Caco-2 (cell line): ENCODE measurements around the gene STAC2. TPM values are rescaled to one million over a fixed set of nuclear protein-coding genes. Genes with fewer than 3 reads are reported as not detected.

Experiments used
- BruUV-seq: library from RNA; stranded (reverse); fragments of 400-500 nt; replicated peaks from 2 replicates; lab custom pipeline; 2021; lab: Mats Ljungman, UMichigan
- CTCF ChIA-PET: fragments of 300-600 bp; sonication (Branson Sonifier 250); formaldehyde crosslinking; loops from one replicate; lab custom pipeline; 2022; ENCODE audit warnings: antibody characterized with exemption; lab: Charles Lee
- POLR2A ChIA-PET: fragments of 300-600 bp; sonication (Branson Sonifier 250); formaldehyde crosslinking; loops from one replicate; lab custom pipeline; 2022; ENCODE audit warnings: antibody characterized with exemption; lab: Charles Lee
- DNase-seq, 2 experiments: peaks; one replicate each; pipeline versions ENCODE4 v3.0.0 to v3.0.0-alpha.2; 2020 to 2022
- H3K27me3 ChIP-seq: replicated peaks from 2 replicates; pipeline ENCODE4 v1.6.0; 2011; ENCODE audit warnings: low read length; ENCODE audit not compliant: control insufficient read depth, insufficient read depth
- H3K36me3 ChIP-seq: 2 replicates; pipeline ENCODE4 v1.5.1; 2011; ENCODE audit warnings: low read length; ENCODE audit not compliant: control insufficient read depth, insufficient read depth
- H3K4me1 ChIP-seq: fragments of 250-450 bp; sonication (Bioruptor Pico); 2 replicates; pipeline ENCODE4 v1.5.1; 2020; ENCODE audit warnings: mild to moderate bottlenecking
- H3K4me3 ChIP-seq: 2 replicates; pipeline ENCODE4 v1.5.1; 2011; ENCODE audit warnings: low read depth, mild to moderate bottlenecking, control low read depth, low read length
- H3K9me3 ChIP-seq: fragments of 250-450 bp; sonication (Bioruptor Pico); 2 replicates; pipeline ENCODE4 v1.5.1; 2020; ENCODE audit warnings: mild to moderate bottlenecking, moderate library complexity
- H3K27ac Mint-ChIP-seq: one replicate; pipeline ENCODE4 v1.8.0; 2022; ENCODE audit warnings: mixed read lengths; ENCODE audit not compliant: unreplicated experiment
- H3K27me3 Mint-ChIP-seq: one replicate; pipeline ENCODE4 v1.8.0; 2022; ENCODE audit warnings: mixed read lengths; ENCODE audit not compliant: insufficient read depth, unreplicated experiment
- H3K36me3 Mint-ChIP-seq: one replicate; pipeline ENCODE4 v1.8.0; 2022; ENCODE audit warnings: mild to moderate bottlenecking, mixed read lengths; ENCODE audit not compliant: insufficient read depth, unreplicated experiment
- H3K4me1 Mint-ChIP-seq: one replicate; pipeline ENCODE4 v1.8.0; 2022; ENCODE audit warnings: low read depth, mixed read lengths; ENCODE audit not compliant: unreplicated experiment
- H3K4me3 Mint-ChIP-seq: one replicate; pipeline ENCODE4 v1.8.0; 2022; ENCODE audit warnings: mild to moderate bottlenecking, moderate library complexity, mixed read lengths; ENCODE audit not compliant: unreplicated experiment
- H3K9me3 Mint-ChIP-seq: one replicate; pipeline ENCODE4 v1.8.0; 2022; ENCODE audit warnings: mixed read lengths; ENCODE audit not compliant: unreplicated experiment
- intact Hi-C: fragments of 100-400 bp; cut with micrococcal nuclease; formaldehyde crosslinking; loops from one replicate; pipeline ENCODE4 v1.10.0; 2022; ENCODE audit not compliant: unreplicated experiment
- total RNA-seq: library from RNA; stranded (reverse); gene quantifications from 2 replicates; pipeline ENCODE4 v1.2.3, GENCODE V29; 2022
- TF ChIP-seq, protein P1 (sequence below), 2 experiments: fragments of 200-600 bp in 1 of 2; IDR thresholded peaks; 1 replicate in 1 of 2; 2 replicates in 1 of 2; pipeline versions ENCODE4 v1.5.1 to v1.8.0; 2011 to 2022; ENCODE audit warnings: antibody characterized with exemption in 1 of 2, control low read depth in 1 of 2, inconsistent platforms in 1 of 2, low read depth in 1 of 2, low read length in 1 of 2, mild to moderate bottlenecking in 1 of 2, moderate library complexity in 1 of 2; ENCODE audit not compliant: insufficient read depth in 1 of 2, severe bottlenecking in 1 of 2, unreplicated experiment in 1 of 2

The STAC2 gene
- total RNA-seq, 1 experiment from 2014 or later = 0.09 TPM

DNA sequence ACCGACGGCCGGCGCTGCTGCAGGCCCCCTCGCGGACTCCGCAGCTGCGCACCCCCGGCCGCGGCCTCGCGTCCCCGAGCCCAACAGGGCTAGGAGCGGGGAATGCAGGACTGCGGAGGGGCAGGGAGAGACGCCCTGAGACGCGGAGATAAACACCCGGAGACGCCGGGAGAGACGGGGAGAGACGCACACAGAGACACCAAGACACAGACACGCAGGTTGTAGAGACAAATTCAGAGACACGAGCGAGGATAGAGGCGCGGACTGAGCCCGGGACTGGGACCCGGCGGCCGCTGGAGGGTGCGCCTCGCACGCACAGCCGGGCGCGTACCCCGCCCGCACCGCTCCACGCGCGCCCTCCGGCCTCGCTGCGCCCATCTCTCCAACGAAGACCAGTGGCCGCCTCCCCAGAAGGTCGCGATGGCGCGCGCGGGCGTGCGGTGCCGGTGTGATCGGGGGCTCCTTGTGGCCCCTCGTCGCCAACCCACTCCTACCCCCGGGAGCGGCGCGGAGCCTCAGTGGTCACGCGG, 902 bp downstream of the STAC2 start:
- no TSS peak for BruUV-seq
- CTCF ChIA-PET = no interaction called here

GRCh38 chr17:39223907-39224777, 1.6 kb downstream of the STAC2 start:
- Histone ChIP-seq H3K4me3 (no peak overlapping the region), H3K4me1 (no peaks in the 10 kb centered on the region), H3K9me3 (no peaks in the 10 kb centered on the region), H3K27me3 (peaks cover 2% of the 10 kb centered on the region), H3K36me3 (no peaks in the 10 kb centered on the region)
- ChIA-PET CTCF (no interaction called here), POLR2A (no interaction called here)
- Mint-ChIP-seq H3K4me1 (no peaks in the 10 kb centered on the region), H3K27ac (no peak overlapping the region), H3K36me3 (no peaks in the 10 kb centered on the region), H3K9me3 (no peaks in the 10 kb centered on the region), H3K27me3 (peaks cover 10% of the 10 kb centered on the region), H3K4me3 (peak overlapping the region; percentile 72)
- BruUV-seq = no TSS peak
- TF ChIP-seq, protein P1, sequence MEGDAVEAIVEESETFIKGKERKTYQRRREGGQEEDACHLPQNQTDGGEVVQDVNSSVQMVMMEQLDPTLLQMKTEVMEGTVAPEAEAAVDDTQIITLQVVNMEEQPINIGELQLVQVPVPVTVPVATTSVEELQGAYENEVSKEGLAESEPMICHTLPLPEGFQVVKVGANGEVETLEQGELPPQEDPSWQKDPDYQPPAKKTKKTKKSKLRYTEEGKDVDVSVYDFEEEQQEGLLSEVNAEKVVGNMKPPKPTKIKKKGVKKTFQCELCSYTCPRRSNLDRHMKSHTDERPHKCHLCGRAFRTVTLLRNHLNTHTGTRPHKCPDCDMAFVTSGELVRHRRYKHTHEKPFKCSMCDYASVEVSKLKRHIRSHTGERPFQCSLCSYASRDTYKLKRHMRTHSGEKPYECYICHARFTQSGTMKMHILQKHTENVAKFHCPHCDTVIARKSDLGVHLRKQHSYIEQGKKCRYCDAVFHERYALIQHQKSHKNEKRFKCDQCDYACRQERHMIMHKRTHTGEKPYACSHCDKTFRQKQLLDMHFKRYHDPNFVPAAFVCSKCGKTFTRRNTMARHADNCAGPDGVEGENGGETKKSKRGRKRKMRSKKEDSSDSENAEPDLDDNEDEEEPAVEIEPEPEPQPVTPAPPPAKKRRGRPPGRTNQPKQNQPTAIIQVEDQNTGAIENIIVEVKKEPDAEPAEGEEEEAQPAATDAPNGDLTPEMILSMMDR (IDR thresholded peaks at IDR 0.05; ENCODE audit: insufficient read depth in 1 of 2, low read depth in 1 of 2, low read length in 1 of 2, severe bottlenecking in 1 of 2, unreplicated experiment in 1 of 2) = no peak
- intact Hi-C loops = no loop called here
- no peak for DNase-seq

More for the DNA sequence above, 902 bp downstream of the STAC2 start:
- peaks cover 2% of the 10 kb centered on the region for H3K27me3 ChIP-seq
- no peaks in the 10 kb centered on the region for H3K4me1 ChIP-seq
- H3K36me3 ChIP-seq = no peaks in the 10 kb centered on the region
- peak overlapping the region; percentile 72 for H3K4me3 Mint-ChIP-seq
- intact Hi-C loops = no loop called here
- DNase-seq = no peak
- H3K4me3 ChIP-seq = no peak overlapping the region
- H3K9me3 ChIP-seq = no peaks in the 10 kb centered on the region
- H3K27ac Mint-ChIP-seq = no peak overlapping the region
- TF ChIP-seq, protein P1 (IDR thresholded peaks at IDR 0.05; ENCODE audit: insufficient read depth in 1 of 2, low read depth in 1 of 2, low read length in 1 of 2, severe bottlenecking in 1 of 2, unreplicated experiment in 1 of 2) = no peak
- POLR2A ChIA-PET = no interaction called here
- no peaks in the 10 kb centered on the region for H3K9me3 Mint-ChIP-seq
- no peaks in the 10 kb centered on the region for H3K4me1 Mint-ChIP-seq
- H3K27me3 Mint-ChIP-seq = peaks cover 10% of the 10 kb centered on the region
- H3K36me3 Mint-ChIP-seq = no peaks in the 10 kb centered on the region

DNA sequence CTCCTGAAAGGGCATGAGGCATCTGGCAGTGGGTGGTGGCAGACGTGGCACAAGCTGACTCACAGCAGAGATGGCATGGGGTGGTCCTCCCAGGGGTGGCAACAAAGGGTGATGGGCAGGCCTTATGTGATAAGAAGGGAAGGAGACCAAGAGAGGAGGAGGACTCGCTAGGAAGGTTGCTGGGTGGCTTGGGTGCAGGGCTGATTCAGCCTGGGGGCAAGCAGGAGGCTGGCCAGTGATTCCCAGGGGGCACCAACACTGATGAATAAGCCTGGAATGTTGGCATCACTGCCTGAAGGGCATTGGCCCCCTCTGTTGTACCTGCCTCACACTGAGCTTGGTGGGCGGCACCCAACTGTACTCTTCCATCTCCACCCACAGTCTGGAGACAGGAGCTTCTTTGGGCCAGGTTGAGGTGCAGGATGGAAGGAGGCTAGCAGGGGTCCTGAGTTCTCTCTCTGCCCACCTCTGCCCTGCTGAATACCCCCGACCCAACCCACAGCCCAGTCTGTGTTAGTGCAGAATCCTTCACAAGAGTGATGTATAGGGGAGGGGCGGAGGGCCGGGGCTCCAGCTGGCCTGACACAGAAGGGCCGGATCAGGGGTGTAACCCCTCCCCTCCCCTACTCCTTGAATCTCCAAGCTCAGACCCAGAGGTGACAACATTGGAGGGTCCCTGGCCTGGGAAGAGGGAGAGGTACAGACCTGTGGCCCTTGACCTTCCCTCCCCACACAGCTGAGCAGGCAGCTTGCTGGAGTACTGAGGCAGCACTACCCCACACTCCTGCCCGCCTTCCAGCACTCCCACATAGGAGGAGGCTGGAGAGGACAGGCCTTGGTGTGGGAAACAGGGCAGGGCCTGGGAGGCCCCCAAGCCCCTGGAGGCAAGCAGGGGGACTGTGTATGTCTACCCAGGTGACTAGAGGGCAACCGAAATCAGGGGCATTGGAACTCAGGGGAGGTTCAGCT, 2.6 kb downstream of the STAC2 start:
- H3K27ac Mint-ChIP-seq = no peak overlapping the region
- no peak for DNase-seq
- no TSS peak for BruUV-seq
- TF ChIP-seq, protein P1 (IDR thresholded peaks at IDR 0.05; ENCODE audit: insufficient read depth in 1 of 2, low read depth in 1 of 2, low read length in 1 of 2, severe bottlenecking in 1 of 2, unreplicated experiment in 1 of 2) = no peak
- no peaks in the 10 kb centered on the region for H3K4me1 Mint-ChIP-seq
- H3K4me3 ChIP-seq = no peak overlapping the region
- peaks cover 12% of the 10 kb centered on the region for H3K27me3 Mint-ChIP-seq
- no peak overlapping the region for H3K4me3 Mint-ChIP-seq
- no peaks in the 10 kb centered on the region for H3K36me3 ChIP-seq
- H3K9me3 ChIP-seq = no peaks in the 10 kb centered on the region
- H3K9me3 Mint-ChIP-seq = no peaks in the 10 kb centered on the region
- POLR2A ChIA-PET = no interaction called here
- H3K4me1 ChIP-seq = no peaks in the 10 kb centered on the region
- peaks cover 2% of the 10 kb centered on the region for H3K27me3 ChIP-seq
- H3K36me3 Mint-ChIP-seq = no peaks in the 10 kb centered on the region
- CTCF ChIA-PET = interaction anchor here (0.7 to 2.0 kb wide), 3 partner anchors 21 to 193 kb away, joined by 3 to 5 read pairs (median 5); no protein-coding TSS in a partner anchor
- intact Hi-C loops = no loop called here
